ENCODE data around the gene ANO7. TPM values are rescaled to one million over a fixed set of nuclear protein-coding genes. Genes with fewer than 3 reads are reported as not detected.

The ANO7 gene
- total RNA-seq, 1 donor from 2014 or later: 6.5 TPM

DNA sequence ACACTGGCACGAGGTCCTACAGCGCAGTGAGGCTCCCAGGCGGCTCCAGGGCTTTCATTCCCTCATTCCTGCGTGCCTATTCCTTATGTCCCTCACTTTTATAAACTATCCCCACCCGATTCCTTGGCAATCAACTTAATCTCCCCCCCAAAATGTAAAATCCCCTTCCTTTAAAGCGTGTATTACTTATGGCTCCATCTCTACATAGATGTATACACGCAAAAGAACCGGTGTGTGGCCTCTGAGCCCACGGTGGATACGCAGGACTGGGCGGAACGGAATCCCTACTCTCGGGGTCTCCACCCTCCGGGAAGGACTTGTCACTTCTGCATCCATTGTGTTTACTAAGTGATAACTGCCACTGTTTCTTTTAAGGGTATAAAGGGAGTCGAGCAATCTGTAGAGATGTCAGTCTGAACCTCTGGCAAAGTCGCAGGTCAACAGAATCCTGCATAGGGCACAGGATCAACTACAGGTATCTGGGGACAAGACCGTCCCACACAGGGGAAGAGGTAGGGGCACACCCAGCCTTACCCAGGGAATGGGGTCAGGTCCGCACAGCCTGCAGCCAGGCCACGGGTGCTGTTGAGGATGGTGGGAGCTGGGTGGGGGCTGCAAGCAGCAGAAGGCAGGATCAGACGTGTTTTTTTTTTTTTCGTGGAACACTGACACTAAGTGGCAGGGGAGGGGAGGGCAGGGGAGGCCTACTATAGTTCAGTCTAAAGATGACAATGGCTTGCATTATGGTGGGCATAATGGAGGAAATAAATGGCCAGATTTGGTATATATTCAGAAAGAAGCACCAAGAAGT lies 84.9 kb downstream of the ANO7 start:
- DNase-seq (ENCODE audit: low spot score): no peak

DNA sequence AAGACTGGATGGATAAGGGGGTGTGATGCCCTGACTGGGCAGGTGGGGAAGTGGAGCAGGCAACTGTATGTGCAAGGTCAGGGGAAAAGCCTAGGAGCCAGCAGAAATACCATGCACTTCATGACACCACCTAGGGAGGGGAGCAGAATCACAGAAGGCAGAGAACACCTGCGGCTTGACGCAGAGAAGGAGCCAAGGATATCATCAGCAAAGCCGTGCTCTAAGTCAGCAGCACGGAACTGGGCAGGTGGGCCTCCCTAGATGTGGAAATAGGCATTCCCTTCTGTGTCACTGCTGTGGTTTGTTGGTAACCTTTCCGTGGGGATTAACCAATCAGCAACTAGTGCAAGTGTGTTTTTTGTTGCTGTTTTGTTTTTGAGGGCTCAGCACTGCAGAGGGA lies 85.7 kb downstream of the ANO7 start:
- no peak for DNase-seq (ENCODE audit: low spot score)

Other genes with a start within 250 kb of the ANO7 start
- 3.6 TPM for gene SNED1, start 190.1 kb upstream of the ANO7 start, total RNA-seq (ENCODE audit: insufficient read depth, low replicate concordance)
- 57.1 TPM for gene MTERF4, start 86.4 kb upstream of the ANO7 start, total RNA-seq (ENCODE audit: insufficient read depth, low replicate concordance)
- gene PASK, start 39.2 kb upstream of the ANO7 start, total RNA-seq (ENCODE audit: insufficient read depth, low replicate concordance): 3.1 TPM
- gene PPP1R7, start 38.2 kb upstream of the ANO7 start, total RNA-seq (ENCODE audit: insufficient read depth, low replicate concordance): 33.5 TPM
- gene HDLBP, start 127.0 kb downstream of the ANO7 start, total RNA-seq (ENCODE audit: insufficient read depth, low replicate concordance): 1,280 TPM
- 370 TPM for gene SEPTIN2, start 127.2 kb downstream of the ANO7 start, total RNA-seq (ENCODE audit: insufficient read depth, low replicate concordance)
- gene FARP2, start 167.6 kb downstream of the ANO7 start, total RNA-seq (ENCODE audit: insufficient read depth, low replicate concordance): 79.2 TPM

Measured in umbilical cord (tissue), 2 donors.